ENCODE data around the gene GSN. TPM values are rescaled to one million over a fixed set of nuclear protein-coding genes. Genes with fewer than 3 reads are reported as not detected.

GSN gene
- total RNA-seq, 2 donors from 2014 or later: 9.4 to 40.9 TPM

DNA sequence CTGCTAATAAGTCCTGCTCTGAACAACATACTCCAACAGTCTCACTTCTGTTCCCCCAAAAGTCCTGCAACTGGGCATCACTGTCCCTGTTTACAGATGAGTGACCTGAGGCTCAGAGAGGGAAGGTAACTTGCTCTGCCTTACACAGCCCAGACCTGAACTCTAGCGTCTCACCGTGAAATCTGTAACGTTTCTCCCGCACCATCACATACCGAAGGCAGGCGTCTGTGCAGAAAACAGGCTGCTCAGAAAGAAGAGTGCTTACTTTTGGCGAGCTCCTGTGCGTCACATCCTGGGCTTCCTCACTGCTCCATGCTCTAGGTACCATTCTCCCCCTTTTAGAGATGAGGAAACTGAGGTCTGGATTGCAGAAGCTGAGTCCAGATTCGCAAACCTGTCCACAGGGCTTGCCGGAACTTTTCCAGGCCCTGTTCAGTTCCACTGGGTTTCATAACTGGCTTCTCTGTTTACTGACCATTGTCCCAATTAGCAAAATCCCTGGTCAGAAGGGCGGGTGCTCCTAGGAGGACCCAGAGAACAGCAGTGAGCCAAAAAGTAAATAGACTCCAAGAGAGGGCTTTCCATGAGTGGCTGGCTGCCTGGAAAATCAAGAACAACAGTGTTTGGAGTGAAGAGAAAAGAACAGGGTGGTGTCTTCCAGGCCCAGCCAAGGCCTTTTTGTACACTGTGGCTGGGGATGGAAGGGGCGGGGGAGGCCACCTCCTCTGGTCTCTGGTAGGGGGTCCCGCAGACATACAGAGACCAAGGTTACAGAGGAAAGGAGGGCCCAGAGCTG, 27.1 kb downstream of the GSN start:
- no peaks in the 10 kb centered on the region for H3K36me3 Mint-ChIP-seq
- H3K9me3 Mint-ChIP-seq: no peaks in the 10 kb centered on the region
- peak; percentile 28 for DNase-seq (ENCODE audit: low spot score)
- no peak for ATAC-seq
- H3K4me3 Mint-ChIP-seq: no peak overlapping the region
- no peak overlapping the region for H3K27ac Mint-ChIP-seq
- peaks cover 0 to 3% of the 10 kb centered on the region in 2 donors for H3K27me3 Mint-ChIP-seq
- peaks cover 11 to 12% of the 10 kb centered on the region in 2 donors for H3K4me1 Mint-ChIP-seq (ENCODE audit: low read depth in 2 of 2)

DNA sequence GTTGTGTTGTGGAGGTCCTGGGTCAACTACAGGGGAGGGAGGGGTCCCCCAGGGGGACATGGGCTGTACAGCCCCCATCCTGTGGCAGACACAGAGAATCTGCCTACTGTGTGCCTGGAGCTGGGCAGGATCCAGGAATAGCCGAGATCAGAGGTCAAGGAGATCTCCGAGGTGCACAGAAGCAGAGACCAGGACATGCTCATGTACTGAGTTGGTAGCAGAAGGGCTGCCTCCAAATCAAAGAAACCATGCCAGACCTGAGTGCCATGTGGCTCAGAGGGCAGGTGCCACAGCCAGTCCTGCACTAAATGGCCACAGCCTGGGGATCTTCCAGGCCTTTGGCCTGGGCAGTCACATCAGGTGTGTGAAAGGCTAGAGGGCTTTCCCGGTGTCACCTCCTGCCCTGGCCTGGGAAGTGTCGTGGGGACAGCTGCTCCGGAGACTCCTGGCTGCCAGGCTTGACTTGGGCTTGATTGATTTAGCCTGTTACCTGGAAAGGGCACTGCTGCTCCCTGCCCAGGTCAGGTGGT, 27.8 kb downstream of the GSN start:
- Mint-ChIP-seq H3K4me3 (no peak overlapping the region), H3K27ac (no peak overlapping the region), H3K36me3 (no peaks in the 10 kb centered on the region), H3K27me3 (peaks cover 0 to 8% of the 10 kb centered on the region in 2 donors), H3K9me3 (no peaks in the 10 kb centered on the region), H3K4me1 (ENCODE audit: low read depth in 2 of 2) (peaks cover 16 to 19% of the 10 kb centered on the region in 2 donors)
- no peak for ATAC-seq
- DNase-seq (ENCODE audit: low spot score): no peak

- H3K4me1 Mint-ChIP-seq (ENCODE audit: low read depth in 2 of 2): peaks cover 16 to 19% of the 10 kb centered on the region in 2 donors
- H3K9me3 Mint-ChIP-seq: no peaks in the 10 kb centered on the region
- H3K27me3 Mint-ChIP-seq: peaks cover 0 to 8% of the 10 kb centered on the region in 2 donors
- H3K4me3 Mint-ChIP-seq: no peak overlapping the region
- DNase-seq (ENCODE audit: low spot score) (no peak), ATAC-seq (no peak)
- no peaks in the 10 kb centered on the region for H3K36me3 Mint-ChIP-seq
- no peak overlapping the region for H3K27ac Mint-ChIP-seq
Measured at GRCh38 chr9:121296213-121297127, 28.5 kb downstream of the GSN start.

DNA sequence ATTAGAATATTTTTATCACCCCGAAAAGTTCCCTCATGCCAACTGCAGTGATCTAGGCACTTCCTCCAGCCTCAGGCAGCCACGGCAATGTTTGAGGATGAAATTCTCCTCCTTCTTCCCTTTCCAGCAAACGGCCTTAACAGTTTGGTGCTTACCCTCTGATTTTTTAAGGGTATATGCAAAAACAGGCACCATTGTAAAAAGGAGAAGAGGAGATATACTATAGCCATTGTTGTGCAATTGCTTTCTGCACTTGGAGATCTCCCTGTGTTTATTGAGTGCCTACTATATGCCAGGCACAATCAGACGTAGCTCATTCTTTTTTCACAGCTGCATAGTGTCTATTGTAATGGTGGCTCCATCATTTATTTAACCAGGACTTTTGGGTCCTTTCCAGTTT, 29.4 kb downstream of the GSN start:
- no peak overlapping the region for H3K27ac Mint-ChIP-seq
- ATAC-seq (no peak), DNase-seq (ENCODE audit: low spot score) (no peak)
- H3K36me3 Mint-ChIP-seq: no peaks in the 10 kb centered on the region
- H3K9me3 Mint-ChIP-seq: no peaks in the 10 kb centered on the region
- peaks cover 16 to 19% of the 10 kb centered on the region in 2 donors for H3K4me1 Mint-ChIP-seq (ENCODE audit: low read depth in 2 of 2)
- peaks cover 0 to 8% of the 10 kb centered on the region in 2 donors for H3K27me3 Mint-ChIP-seq
- H3K4me3 Mint-ChIP-seq: no peak overlapping the region

DNA sequence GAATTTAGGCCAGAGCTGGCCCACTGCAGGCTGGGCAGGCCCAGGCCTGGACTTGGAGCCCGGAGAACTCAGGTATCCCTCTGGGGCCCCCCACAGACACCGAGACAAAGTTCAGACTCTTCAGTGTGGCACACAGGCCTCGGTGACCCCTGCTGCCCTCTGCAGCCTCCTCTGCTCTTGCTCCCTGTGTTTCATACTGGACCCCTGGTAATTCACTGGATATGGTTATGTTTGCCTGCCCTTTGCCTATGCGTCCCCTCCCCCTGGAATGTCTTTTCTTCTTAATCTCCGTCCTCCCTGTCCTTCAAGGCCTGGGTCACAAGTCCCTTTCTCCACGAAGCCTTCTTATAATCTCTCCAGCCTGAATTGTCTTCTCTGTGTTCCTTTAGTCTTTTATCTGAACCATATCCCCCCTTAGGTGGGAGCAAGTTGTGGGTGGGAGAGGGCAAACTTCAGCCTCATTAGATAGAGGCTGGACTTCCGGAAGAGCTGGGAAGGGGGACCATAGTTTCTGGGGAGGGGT, 30.1 kb downstream of the GSN start:
- Mint-ChIP-seq H3K36me3 (no peaks in the 10 kb centered on the region), H3K4me3 (no peak overlapping the region), H3K9me3 (no peaks in the 10 kb centered on the region), H3K4me1 (ENCODE audit: low read depth in 2 of 2) (peaks cover 16 to 19% of the 10 kb centered on the region in 2 donors), H3K27me3 (peaks cover 0 to 8% of the 10 kb centered on the region in 2 donors), H3K27ac (no peak overlapping the region)
- ATAC-seq: no peak
- no peak for DNase-seq (ENCODE audit: low spot score)

DNA sequence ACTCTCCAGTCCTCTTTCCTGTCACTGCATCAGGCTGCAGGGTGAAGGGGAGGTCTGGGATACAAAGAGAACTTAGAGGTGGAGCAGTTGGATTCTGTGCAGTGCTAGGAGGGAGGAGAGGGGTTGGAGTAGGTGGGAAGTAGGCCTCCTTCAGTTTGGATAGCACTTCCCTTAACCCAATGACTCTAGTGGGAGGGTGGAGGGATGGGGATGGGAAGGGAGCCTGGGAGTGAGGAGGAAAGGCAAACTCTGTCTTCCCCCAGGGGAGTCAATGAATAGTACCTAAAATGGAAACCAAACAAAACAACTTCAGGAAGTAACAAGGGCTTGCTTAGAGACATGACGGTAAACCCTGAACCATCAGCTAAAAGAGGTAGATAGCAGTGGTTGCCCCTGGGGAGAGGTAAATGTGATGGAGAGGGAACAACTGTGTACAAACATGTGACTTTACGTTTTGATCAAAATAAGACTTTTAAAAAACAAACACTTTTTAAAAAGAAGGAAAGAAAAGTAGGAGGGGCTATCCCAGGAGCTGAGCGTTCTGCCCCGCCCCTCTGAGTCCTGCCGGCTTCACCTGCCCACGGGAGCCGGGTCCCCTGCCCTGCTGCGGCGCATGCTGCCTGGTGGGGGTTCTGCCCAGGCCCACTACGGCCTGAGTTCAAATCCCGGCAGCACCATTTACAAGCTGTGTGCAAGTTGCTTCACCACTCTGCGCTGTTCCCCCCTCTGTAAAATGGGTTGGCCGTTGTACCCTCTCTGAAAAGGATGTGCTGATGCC, 30.9 kb downstream of the GSN start:
- no peaks in the 10 kb centered on the region for H3K9me3 Mint-ChIP-seq
- peak in 1 of 2 donors; percentile 18 for ATAC-seq
- no peak overlapping the region for H3K27ac Mint-ChIP-seq
- DNase-seq (ENCODE audit: low spot score): no peak
- H3K4me1 Mint-ChIP-seq (ENCODE audit: low read depth in 2 of 2): peaks cover 16 to 19% of the 10 kb centered on the region in 2 donors
- no peaks in the 10 kb centered on the region for H3K36me3 Mint-ChIP-seq
- peaks cover 0 to 8% of the 10 kb centered on the region in 2 donors for H3K27me3 Mint-ChIP-seq
- peak overlapping the region; percentile 81 for H3K4me3 Mint-ChIP-seq

DNA sequence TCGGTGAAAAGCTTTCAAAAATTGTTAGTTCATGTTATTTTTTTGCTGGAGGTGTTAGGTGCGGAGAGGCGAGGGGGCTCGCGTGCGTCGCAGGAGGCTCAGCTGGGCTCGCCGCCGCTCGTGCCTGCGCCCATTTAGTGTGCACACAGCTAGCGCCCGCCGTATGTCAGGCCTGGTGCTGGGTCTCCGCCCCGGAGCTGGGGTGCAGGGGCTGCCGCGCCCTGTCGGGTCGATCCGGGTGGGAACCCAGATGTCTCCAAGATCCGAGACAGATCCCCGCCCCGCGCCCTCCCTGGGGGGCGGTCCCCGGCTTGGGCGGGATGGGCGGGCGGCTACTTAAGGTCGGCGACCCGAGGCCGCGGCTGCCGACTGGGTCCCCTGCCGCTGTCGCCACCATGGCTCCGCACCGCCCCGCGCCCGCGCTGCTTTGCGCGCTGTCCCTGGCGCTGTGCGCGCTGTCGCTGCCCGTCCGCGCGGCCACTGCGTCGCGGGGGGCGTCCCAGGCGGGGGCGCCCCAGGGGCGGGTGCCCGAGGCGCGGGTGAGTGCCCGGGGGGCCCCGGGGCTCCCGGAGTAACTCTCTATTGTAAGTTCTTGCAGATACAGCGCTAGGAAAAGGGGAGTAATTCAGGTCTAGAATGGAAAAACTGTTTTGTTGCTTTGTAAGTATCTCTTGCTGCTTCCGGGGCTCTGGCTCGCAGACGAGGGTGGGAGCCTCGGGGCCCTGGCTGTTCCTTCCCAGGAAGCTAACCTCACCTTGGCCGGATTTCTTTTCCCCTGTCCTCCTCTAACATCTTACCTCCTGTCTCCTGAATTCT, 31.7 kb downstream of the GSN start:
- peak overlapping the region in 1 of 2 donors; percentile 5 for H3K27ac Mint-ChIP-seq
- ATAC-seq: peak; percentile 64 to 78
- H3K36me3 Mint-ChIP-seq: no peaks in the 10 kb centered on the region
- H3K4me3 Mint-ChIP-seq: peak overlapping the region; percentile 86
- no peak for DNase-seq (ENCODE audit: low spot score)
- peaks cover 0 to 8% of the 10 kb centered on the region in 2 donors for H3K27me3 Mint-ChIP-seq
- peaks cover 16 to 19% of the 10 kb centered on the region in 2 donors for H3K4me1 Mint-ChIP-seq (ENCODE audit: low read depth in 2 of 2)
- H3K9me3 Mint-ChIP-seq: no peaks in the 10 kb centered on the region

DNA sequence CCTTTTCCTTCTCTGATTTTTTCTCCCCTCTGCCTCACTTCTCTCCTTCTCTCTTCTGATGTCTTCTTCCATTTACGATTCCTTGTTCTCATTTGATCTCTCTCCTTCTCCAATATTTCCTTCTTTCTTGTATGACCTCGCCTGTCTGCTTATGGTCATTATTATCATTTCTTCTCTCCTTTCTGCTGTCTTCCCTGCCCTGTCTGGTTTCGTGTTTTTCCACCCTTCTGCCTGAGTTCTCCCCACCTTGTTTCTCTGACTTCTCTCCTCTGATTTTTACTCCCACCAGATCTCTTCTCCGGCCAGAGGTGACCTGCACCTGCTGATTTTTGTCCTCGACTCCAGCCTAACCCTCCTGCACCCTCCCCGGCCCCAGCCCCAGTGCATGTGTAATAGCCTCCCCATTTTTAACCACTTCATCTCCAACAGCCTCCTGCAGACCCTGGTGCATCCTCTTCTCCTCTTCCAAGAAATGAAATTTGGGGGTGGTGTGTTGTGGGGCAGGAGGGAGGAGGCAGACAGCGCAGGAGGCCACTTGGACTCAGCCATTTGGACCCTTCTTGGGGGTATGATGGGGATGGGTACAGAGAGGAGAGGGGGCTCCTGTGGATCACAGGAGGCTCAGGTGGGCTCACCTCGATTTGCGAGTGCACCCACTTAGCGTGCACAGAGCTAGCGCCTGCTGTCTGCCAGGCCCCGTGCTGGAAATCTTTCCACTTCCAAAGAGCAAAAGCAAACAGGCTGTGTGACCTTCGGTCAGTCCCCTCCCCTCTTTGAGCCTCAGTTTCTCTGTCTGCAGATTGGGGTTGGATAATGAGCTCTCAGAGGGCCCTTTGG, 32.5 kb downstream of the GSN start:
- ATAC-seq (no peak), DNase-seq (ENCODE audit: low spot score) (no peak)
- H3K4me3 Mint-ChIP-seq: peak overlapping the region; percentile 86
- H3K36me3 Mint-ChIP-seq: no peaks in the 10 kb centered on the region
- H3K4me1 Mint-ChIP-seq (ENCODE audit: low read depth in 2 of 2): peaks cover 16 to 19% of the 10 kb centered on the region in 2 donors
- peaks cover 0 to 8% of the 10 kb centered on the region in 2 donors for H3K27me3 Mint-ChIP-seq
- H3K27ac Mint-ChIP-seq: peak overlapping the region in 1 of 2 donors; percentile 5
- no peaks in the 10 kb centered on the region for H3K9me3 Mint-ChIP-seq

- ATAC-seq: no peak
- Mint-ChIP-seq H3K9me3 (no peaks in the 10 kb centered on the region), H3K36me3 (no peaks in the 10 kb centered on the region), H3K4me3 (no peak overlapping the region), H3K27ac (no peak overlapping the region), H3K27me3 (peaks cover 0 to 8% of the 10 kb centered on the region in 2 donors), H3K4me1 (ENCODE audit: low read depth in 2 of 2) (peaks cover 16 to 19% of the 10 kb centered on the region in 2 donors)
- DNase-seq (ENCODE audit: low spot score): no peak
Measured at GRCh38 chr9:121301881-121302286, 33.9 kb downstream of the GSN start.

DNA sequence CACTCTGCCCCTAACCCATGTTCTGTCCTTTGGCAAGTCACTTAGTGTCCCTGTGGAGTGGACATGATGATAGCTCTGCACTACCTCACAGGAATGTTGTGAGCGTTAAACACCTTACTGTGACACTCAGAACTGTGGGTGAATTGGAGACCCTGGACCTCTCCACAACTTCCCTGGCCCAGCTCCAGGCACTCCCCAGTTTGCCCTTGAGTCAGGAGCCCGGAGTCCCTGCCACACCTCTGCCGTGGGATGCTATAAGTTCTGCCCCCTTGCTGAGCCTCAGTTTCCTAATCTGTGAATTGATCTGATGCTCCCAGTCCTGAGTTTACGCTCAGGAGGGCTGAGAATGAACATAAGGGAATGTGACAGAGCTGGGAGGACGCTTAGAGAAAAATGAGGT, 34.4 kb downstream of the GSN start:
- Mint-ChIP-seq H3K27ac (no peak overlapping the region), H3K4me3 (no peak overlapping the region), H3K9me3 (no peaks in the 10 kb centered on the region), H3K36me3 (no peaks in the 10 kb centered on the region), H3K27me3 (peaks cover 0 to 8% of the 10 kb centered on the region in 2 donors), H3K4me1 (ENCODE audit: low read depth in 2 of 2) (peaks cover 16 to 19% of the 10 kb centered on the region in 2 donors)
- DNase-seq (ENCODE audit: low spot score) (no peak), ATAC-seq (no peak)

DNA sequence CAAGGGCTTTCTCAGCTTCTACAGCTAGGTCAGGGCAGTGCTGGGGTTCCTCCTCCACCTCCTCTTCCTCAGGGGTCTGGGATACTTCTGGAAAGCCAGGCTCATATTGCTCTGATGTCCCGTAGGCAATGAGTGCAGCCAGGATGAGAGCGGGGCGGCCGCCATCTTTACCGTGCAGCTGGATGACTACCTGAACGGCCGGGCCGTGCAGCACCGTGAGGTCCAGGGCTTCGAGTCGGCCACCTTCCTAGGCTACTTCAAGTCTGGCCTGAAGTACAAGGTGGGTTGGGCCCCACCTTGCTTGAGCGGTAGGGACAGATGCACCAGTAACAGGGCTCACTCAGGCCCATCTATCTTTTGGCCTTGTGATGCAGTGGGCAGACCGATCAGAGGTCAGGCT, 34.8 kb downstream of the GSN start:
- DNase-seq (ENCODE audit: low spot score) (no peak), ATAC-seq (no peak)
- peaks cover 0 to 8% of the 10 kb centered on the region in 2 donors for H3K27me3 Mint-ChIP-seq
- no peaks in the 10 kb centered on the region for H3K9me3 Mint-ChIP-seq
- peaks cover 18 to 19% of the 10 kb centered on the region in 2 donors for H3K4me1 Mint-ChIP-seq (ENCODE audit: low read depth in 2 of 2)
- H3K36me3 Mint-ChIP-seq: no peaks in the 10 kb centered on the region
- no peak overlapping the region for H3K4me3 Mint-ChIP-seq
- H3K27ac Mint-ChIP-seq: no peak overlapping the region

Measured in natural killer cell treated with Interleukin-12 subunit alpha and Interleukin-12 subunit beta and Interleukin-15 and Interleukin-18, amount 100 ng/mL, for 72 hours (primary cell).